Measurements from ENCODE around the gene SPATA20. TPM values are rescaled to one million over a fixed set of nuclear protein-coding genes. Genes with fewer than 3 reads are reported as not detected.

SPATA20 gene
- total and polyA plus RNA-seq, 12 donors: 12.6 to 88.4 (median 63.3) TPM

GRCh38 chr17:50566886-50567285 lies 19.9 kb downstream of the SPATA20 start:
- Histone ChIP-seq H3K4me3 (no peak overlapping the region), H3K27me3 (peaks cover 0 to 61% (median 43%) of the 10 kb centered on the region in 7 donors), H3K9me3 (no peaks in the 10 kb centered on the region), H3K36me3 (no peaks in the 10 kb centered on the region), H3K4me1 (peaks cover 0 to 23% (median 8%) of the 10 kb centered on the region in 9 donors), H3K27ac (no peak overlapping the region)
- intact Hi-C loops (cut with DNase I): loop anchor here in 1 of 10 donors (5.0 kb wide), 1 partner anchor 40 kb away; no protein-coding TSS in a partner anchor
- DNase-seq (no peak), ATAC-seq (no peak)
- WGBS, 2 donors: 46 to 50% methylated on average over 2 of the region's 2 CpGs
- TF ChIP-seq CTCF (IDR thresholded peaks at IDR 0.05): no peak

- no peak overlapping the region for H3K4me3 ChIP-seq
- DNase-seq (no peak), ATAC-seq (no peak)
- H3K36me3 ChIP-seq: no peaks in the 10 kb centered on the region
- WGBS, 2 donors: 90 to 94% methylated on average over 12 of the region's 12 CpGs
- intact Hi-C loops (cut with DNase I): loop anchor here in 1 of 10 donors (5.0 kb wide), 1 partner anchor 39 kb away; no protein-coding TSS in a partner anchor
- H3K9me3 ChIP-seq: no peaks in the 10 kb centered on the region
- no peak overlapping the region for H3K27ac ChIP-seq
- TF ChIP-seq CTCF (IDR thresholded peaks at IDR 0.05): no peak
- peaks cover 0 to 18% (median 5%) of the 10 kb centered on the region in 9 donors for H3K4me1 ChIP-seq
- peaks cover 0 to 43% (median 26%) of the 10 kb centered on the region in 7 donors for H3K27me3 ChIP-seq
Observed at GRCh38 chr17:50568659-50569058, 21.7 kb downstream of the SPATA20 start.

GRCh38 chr17:50569592-50569991 lies 22.6 kb downstream of the SPATA20 start:
- DNase-seq (no peak), ATAC-seq (no peak)
- Histone ChIP-seq H3K27me3 (peaks cover 0 to 35% (median 23%) of the 10 kb centered on the region in 7 donors), H3K36me3 (no peaks in the 10 kb centered on the region), H3K27ac (no peak overlapping the region), H3K4me1 (peaks cover 0 to 12% (median 2%) of the 10 kb centered on the region in 9 donors), H3K4me3 (no peak overlapping the region), H3K9me3 (no peaks in the 10 kb centered on the region)
- intact Hi-C loops (cut with DNase I): loop anchor here in 1 of 10 donors (5.0 kb wide), 1 partner anchor 38 kb away; no protein-coding TSS in a partner anchor
- WGBS, 2 donors: 59 to 80% methylated on average over 7 of the region's 7 CpGs
- TF ChIP-seq CTCF (IDR thresholded peaks at IDR 0.05): no peak

GRCh38 chr17:50570032-50570431 lies 23.1 kb downstream of the SPATA20 start:
- H3K4me1 ChIP-seq: peaks cover 0 to 8% (median 0%) of the 10 kb centered on the region in 9 donors
- H3K9me3 ChIP-seq: no peaks in the 10 kb centered on the region
- H3K27ac ChIP-seq: no peak overlapping the region
- no peak for TF ChIP-seq CTCF (IDR thresholded peaks at IDR 0.05)
- 87% methylated on average over 8 of the region's 8 CpGs for WGBS, 2 donors
- ATAC-seq (no peak), DNase-seq (no peak)
- no peaks in the 10 kb centered on the region for H3K36me3 ChIP-seq
- H3K4me3 ChIP-seq: no peak overlapping the region
- intact Hi-C loops (cut with DNase I): no loop called here
- peaks cover 0 to 31% (median 23%) of the 10 kb centered on the region in 7 donors for H3K27me3 ChIP-seq

Data from heart right ventricle (tissue), 16 donors.